Measurements from ENCODE around the gene SRGAP1. TPM values are rescaled to one million over a fixed set of nuclear protein-coding genes. Genes with fewer than 3 reads are reported as not detected.

The SRGAP1 gene
- total RNA-seq, 3 donors from 2014 or later (not counting 1 experiment from before 2014, with no cell fraction given) = 0.10 to 0.49 (median 0.16) TPM

DNA sequence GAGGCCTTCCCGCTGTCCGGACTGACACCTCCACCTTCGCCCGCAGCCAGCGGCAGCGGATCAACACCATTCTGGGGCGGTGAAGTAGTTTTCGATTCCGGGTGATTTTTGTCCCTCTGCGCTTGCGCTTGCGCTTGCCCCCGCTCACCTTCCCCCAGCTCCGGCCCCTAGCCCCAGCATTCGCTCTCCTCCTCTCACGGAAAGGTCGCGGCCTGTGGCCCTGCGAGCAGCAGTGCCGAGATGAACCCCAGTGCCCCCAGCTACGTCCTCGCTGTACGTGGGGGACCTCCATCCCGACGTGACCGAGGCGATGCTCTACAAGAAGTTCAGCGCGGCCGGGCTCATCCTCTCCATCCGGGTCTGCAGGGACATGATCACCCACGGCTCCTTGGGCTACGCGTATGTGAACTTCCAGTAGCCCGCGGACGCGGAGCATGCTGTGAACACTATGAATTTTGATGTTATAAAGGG is 22.7 kb upstream of the SRGAP1 start:
- Mint-ChIP-seq H3K4me1 (peaks cover 9% of the 10 kb centered on the region in 2 donors), H3K4me3 (peak overlapping the region; percentile 88), H3K27ac (peak overlapping the region in 1 of 2 donors; percentile 79), H3K9me3 (peaks cover 0 to 2% of the 10 kb centered on the region in 2 donors), H3K27me3 (ENCODE audit: low read depth in 2 of 2) (peaks cover 14 to 22% of the 10 kb centered on the region in 2 donors), H3K36me3 (no peaks in the 10 kb centered on the region)
- DNase-seq = peak in 1 of 2 donors; percentile 6
- peak overlapping the region; percentile 26 for H3K4me3 ChIP-seq (ENCODE audit: low read length)
- TF ChIP-seq CTCF (IDR thresholded peaks at IDR 0.05) = no peak
- no peak overlapping the region for H3K27ac ChIP-seq (ENCODE audit: low read length)
- ATAC-seq = peak in 2 of 3 donors; percentile 17 to 55
- H3K27me3 ChIP-seq (ENCODE audit: control insufficient read depth, insufficient read depth, low read length) = no peaks in the 10 kb centered on the region
- no peaks in the 10 kb centered on the region for H3K4me1 ChIP-seq (ENCODE audit: control insufficient read depth, insufficient read depth, low read length)
- intact Hi-C loops (cut with micrococcal nuclease) = no loop called here
- H3K9me3 ChIP-seq (ENCODE audit: control insufficient read depth, insufficient read depth, low read length) = no peaks in the 10 kb centered on the region
- WGBS (ENCODE audit: insufficient coverage) = 33% methylated on average over 38 of the region's 38 CpGs
- no peaks in the 10 kb centered on the region for H3K36me3 ChIP-seq (ENCODE audit: control insufficient read depth, insufficient read depth, low read length)

GRCh38 chr12:63822352-63822751 is 22.1 kb upstream of the SRGAP1 start:
- Mint-ChIP-seq H3K4me1 (peaks cover 9% of the 10 kb centered on the region in 2 donors), H3K9me3 (peaks cover 0 to 2% of the 10 kb centered on the region in 2 donors), H3K27me3 (ENCODE audit: low read depth in 2 of 2) (peaks cover 14 to 22% of the 10 kb centered on the region in 2 donors), H3K36me3 (no peaks in the 10 kb centered on the region), H3K27ac (peak overlapping the region in 1 of 2 donors; percentile 79), H3K4me3 (peak overlapping the region; percentile 88)
- intact Hi-C loops (cut with micrococcal nuclease) = no loop called here
- Histone ChIP-seq H3K27me3 (ENCODE audit: control insufficient read depth, insufficient read depth, low read length) (no peaks in the 10 kb centered on the region), H3K9me3 (ENCODE audit: control insufficient read depth, insufficient read depth, low read length) (no peaks in the 10 kb centered on the region), H3K27ac (ENCODE audit: low read length) (no peak overlapping the region), H3K36me3 (ENCODE audit: control insufficient read depth, insufficient read depth, low read length) (no peaks in the 10 kb centered on the region), H3K4me1 (ENCODE audit: control insufficient read depth, insufficient read depth, low read length) (no peaks in the 10 kb centered on the region), H3K4me3 (ENCODE audit: low read length) (no peak overlapping the region)
- TF ChIP-seq CTCF (IDR thresholded peaks at IDR 0.05) = no peak
- no peak for ATAC-seq
- DNase-seq = no peak
- WGBS (ENCODE audit: insufficient coverage) = 96% methylated on average over 6 of the region's 6 CpGs

- H3K27ac ChIP-seq (ENCODE audit: low read length) = no peak overlapping the region
- peak in 1 of 3 donors; percentile 39 for ATAC-seq
These were observed 21.5 kb upstream of the SRGAP1 start for GRCh38 chr12:63823040-63823439.

More at GRCh38 chr12:63823040-63823439, 21.5 kb upstream of the SRGAP1 start:
- Histone ChIP-seq H3K4me1 (ENCODE audit: control insufficient read depth, insufficient read depth, low read length) (no peaks in the 10 kb centered on the region), H3K4me3 (ENCODE audit: low read length) (no peak overlapping the region), H3K36me3 (ENCODE audit: control insufficient read depth, insufficient read depth, low read length) (no peaks in the 10 kb centered on the region), H3K27me3 (ENCODE audit: control insufficient read depth, insufficient read depth, low read length) (no peaks in the 10 kb centered on the region), H3K9me3 (ENCODE audit: control insufficient read depth, insufficient read depth, low read length) (no peaks in the 10 kb centered on the region)
- Mint-ChIP-seq H3K27me3 (ENCODE audit: low read depth in 2 of 2) (peaks cover 14 to 22% of the 10 kb centered on the region in 2 donors), H3K9me3 (peaks cover 0 to 2% of the 10 kb centered on the region in 2 donors), H3K4me3 (no peak overlapping the region), H3K27ac (no peak overlapping the region), H3K36me3 (no peaks in the 10 kb centered on the region), H3K4me1 (peaks cover 9% of the 10 kb centered on the region in 2 donors)
- 93% methylated on average over 6 of the region's 6 CpGs for WGBS (ENCODE audit: insufficient coverage)
- intact Hi-C loops (cut with micrococcal nuclease) = no loop called here
- DNase-seq = no peak
- no peak for TF ChIP-seq CTCF (IDR thresholded peaks at IDR 0.05)

Data from natural killer cell (primary cell).